Thyroid gland (tissue), 4 donors: Measurements from ENCODE around the gene ABHD4. TPM values are rescaled to one million over a fixed set of nuclear protein-coding genes. Genes with fewer than 3 reads are reported as not detected.
A peak's percentile ranks its signal among the peaks of the same experiment; 100 is the strongest.

Experiments used
- DNase-seq, 2 donors: peaks; one replicate each; pipeline ENCODE4 v3.0.0-alpha.2; 2019
- H3K27ac ChIP-seq, 3 donors: fragments of 200-600 bp; sonication (generic); 1 replicate in 2 of 3; 2 replicates in 1 of 3; pipeline ENCODE4 v1.5.1; 2016 to 2019; ENCODE audit warnings: mild to moderate bottlenecking in 1 of 3, moderate library complexity in 1 of 3
- H3K27me3 ChIP-seq: fragments of 200-600 bp; sonication (generic); one replicate; pipeline ENCODE4 v1.5.1; 2019
- H3K36me3 ChIP-seq, 2 donors: fragments of 200-600 bp; sonication (generic); one replicate each; pipeline ENCODE4 v1.5.1; 2016 to 2019
- H3K4me1 ChIP-seq, 2 donors: fragments of 200-600 bp; sonication (generic); one replicate each; pipeline ENCODE4 v1.5.1; 2017 to 2019
- H3K4me3 ChIP-seq, 3 donors: fragments of 200-600 bp; sonication (generic); replicated peaks in 1 of 3; 1 replicate in 2 of 3; 2 replicates in 1 of 3; pipeline ENCODE4 v1.5.1; 2016; ENCODE audit warnings: mild to moderate bottlenecking in 1 of 3
- H3K9me3 ChIP-seq: fragments of 200-600 bp; sonication (generic); one replicate; pipeline ENCODE4 v1.5.1; 2017
- POLR2A ChIP-seq, 2 donors: fragments of 450-650 bp; IDR thresholded peaks; one replicate each; pipeline ENCODE4 v1.6.1; 2017; ENCODE audit warnings: antibody characterized with exemption in 2 of 2, mild to moderate bottlenecking in 2 of 2, moderate library complexity in 1 of 2
- WGBS, 2 donors: methylation state at CpG; one replicate each; pipeline ENCODE4 v1.1.5; 2017; 5-methylcytosine and 5-hydroxymethylcytosine counted together
- intact Hi-C: fragments of 100-400 bp; cut with DNase I; formaldehyde crosslinking; loops from one replicate; pipeline ENCODE4 v1.15.1; 2023
- total RNA-seq, 4 donors: library from RNA; depleted of rRNA; stranded (reverse); fragments of >200 nt; gene quantifications; one replicate each; pipeline ENCODE4 v1.2.3, GENCODE V29; 2016
- TF ChIP-seq, protein P1 (sequence below), 6 experiments: fragments of 200-600 bp in 3 of 6; fragments of 450-650 bp in 3 of 6; sonication (generic) in 3 of 6; IDR thresholded peaks; one replicate each; pipeline ENCODE4 v1.5.1; 2016 to 2019; ENCODE audit warnings: antibody characterized with exemption in 6 of 6, mild to moderate bottlenecking in 2 of 6, inconsistent platforms in 1 of 6, moderate library complexity in 1 of 6

The ABHD4 gene
- total RNA-seq, 4 donors from 2014 or later, result 31.5 to 66.4 (median 53.7) TPM

DNA sequence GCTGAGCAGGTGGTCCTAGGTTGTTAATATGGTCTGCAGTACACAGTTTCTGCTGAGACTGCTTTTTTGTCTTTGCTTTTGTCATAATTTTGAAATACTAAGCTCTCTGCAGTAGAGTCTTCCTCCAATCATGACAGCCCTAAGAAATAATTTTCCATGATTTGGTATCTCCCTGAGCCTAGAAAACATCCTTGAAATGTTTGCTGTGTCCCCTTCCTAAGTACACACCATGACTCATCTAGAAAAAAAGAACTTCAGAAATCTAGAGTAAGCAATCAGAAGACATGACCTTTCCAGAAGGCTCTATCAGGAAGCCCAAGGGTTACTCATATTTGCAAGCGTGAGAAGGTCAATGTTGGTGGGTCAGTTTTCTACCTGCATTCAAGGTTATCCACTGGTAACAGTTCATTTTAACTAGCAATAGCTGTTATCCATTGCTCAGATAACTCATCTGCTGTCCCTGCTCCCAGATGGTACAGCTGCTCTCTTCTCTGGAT is 25.5 kb upstream of the ABHD4 start:
- peaks cover 23 to 49% of the 10 kb centered on the region in 2 donors for H3K4me1 ChIP-seq
- peaks cover 0 to 23% of the 10 kb centered on the region in 2 donors for H3K36me3 ChIP-seq
- no peaks in the 10 kb centered on the region for H3K9me3 ChIP-seq
- H3K4me3 ChIP-seq, result no peak overlapping the region
- peak overlapping the region in 2 of 3 donors; percentile 68 to 86 for H3K27ac ChIP-seq
- intact Hi-C loops, result no loop called here
- no peak for TF ChIP-seq POLR2A (IDR thresholded peaks at IDR 0.05)
- TF ChIP-seq, protein P1, sequence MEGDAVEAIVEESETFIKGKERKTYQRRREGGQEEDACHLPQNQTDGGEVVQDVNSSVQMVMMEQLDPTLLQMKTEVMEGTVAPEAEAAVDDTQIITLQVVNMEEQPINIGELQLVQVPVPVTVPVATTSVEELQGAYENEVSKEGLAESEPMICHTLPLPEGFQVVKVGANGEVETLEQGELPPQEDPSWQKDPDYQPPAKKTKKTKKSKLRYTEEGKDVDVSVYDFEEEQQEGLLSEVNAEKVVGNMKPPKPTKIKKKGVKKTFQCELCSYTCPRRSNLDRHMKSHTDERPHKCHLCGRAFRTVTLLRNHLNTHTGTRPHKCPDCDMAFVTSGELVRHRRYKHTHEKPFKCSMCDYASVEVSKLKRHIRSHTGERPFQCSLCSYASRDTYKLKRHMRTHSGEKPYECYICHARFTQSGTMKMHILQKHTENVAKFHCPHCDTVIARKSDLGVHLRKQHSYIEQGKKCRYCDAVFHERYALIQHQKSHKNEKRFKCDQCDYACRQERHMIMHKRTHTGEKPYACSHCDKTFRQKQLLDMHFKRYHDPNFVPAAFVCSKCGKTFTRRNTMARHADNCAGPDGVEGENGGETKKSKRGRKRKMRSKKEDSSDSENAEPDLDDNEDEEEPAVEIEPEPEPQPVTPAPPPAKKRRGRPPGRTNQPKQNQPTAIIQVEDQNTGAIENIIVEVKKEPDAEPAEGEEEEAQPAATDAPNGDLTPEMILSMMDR (IDR thresholded peaks at IDR 0.05), result no peak
- DNase-seq, result no peak
- WGBS, 2 donors, result 88 to 94% methylated on average over 1 of the region's 1 CpG
- H3K27me3 ChIP-seq, result no peaks in the 10 kb centered on the region

DNA sequence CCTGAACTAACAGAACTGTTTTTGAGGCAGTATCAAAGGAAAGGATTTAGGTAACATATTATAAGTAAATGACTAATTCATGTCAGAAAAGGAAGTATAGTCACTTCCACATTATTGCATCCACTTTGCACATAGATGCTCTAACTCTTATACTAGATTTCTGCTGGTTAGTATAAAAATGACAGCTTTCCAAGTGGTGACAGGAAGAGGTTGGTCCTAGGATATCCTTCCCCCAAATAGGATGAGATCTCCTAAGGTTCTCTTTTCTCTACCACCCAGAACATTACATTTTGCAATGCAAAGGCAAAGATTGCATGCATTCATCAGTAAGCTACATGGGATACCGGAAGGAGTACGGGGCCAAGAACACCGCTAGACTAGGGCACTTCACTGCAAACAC is 24.3 kb upstream of the ABHD4 start:
- peaks cover 13 to 37% of the 10 kb centered on the region in 2 donors for H3K4me1 ChIP-seq
- TF ChIP-seq, protein P1 (IDR thresholded peaks at IDR 0.05), result no peak
- TF ChIP-seq POLR2A (IDR thresholded peaks at IDR 0.05), result no peak
- 90 to 95% methylated on average over 3 of the region's 3 CpGs for WGBS, 2 donors
- no peak overlapping the region for H3K4me3 ChIP-seq
- no peak for DNase-seq
- H3K9me3 ChIP-seq, result no peaks in the 10 kb centered on the region
- no peak overlapping the region for H3K27ac ChIP-seq
- H3K27me3 ChIP-seq, result no peaks in the 10 kb centered on the region
- H3K36me3 ChIP-seq, result peaks cover 0 to 23% of the 10 kb centered on the region in 2 donors
- intact Hi-C loops, result no loop called here

DNA sequence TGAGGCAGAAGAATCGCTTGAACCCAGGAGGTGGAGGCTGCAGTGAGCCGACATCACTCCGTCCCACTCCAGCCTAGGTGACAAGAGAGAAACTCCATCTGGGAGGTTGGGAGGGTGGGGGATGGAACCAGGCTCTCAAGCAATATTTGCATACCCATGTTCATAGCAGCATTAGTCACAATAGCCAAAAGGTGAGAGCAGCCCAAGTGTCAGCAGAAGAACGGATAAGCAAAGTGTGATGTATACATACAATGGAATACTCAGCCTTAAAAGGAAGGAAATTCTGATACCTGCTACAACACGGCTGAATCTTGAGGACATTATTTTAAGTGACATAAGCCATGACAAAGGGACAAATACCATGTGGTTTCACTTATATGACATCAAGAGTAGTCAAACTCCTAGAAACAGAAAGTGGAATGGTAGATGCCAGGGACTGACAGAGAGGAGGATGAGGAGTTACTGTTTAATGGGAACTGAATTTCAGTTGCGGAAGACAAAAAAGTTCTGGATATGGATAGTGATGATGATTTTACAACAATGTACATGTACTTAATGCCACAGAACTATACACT is 20.7 kb upstream of the ABHD4 start:
- H3K4me3 ChIP-seq, result no peak overlapping the region
- peaks cover 6 to 21% of the 10 kb centered on the region in 2 donors for H3K4me1 ChIP-seq
- intact Hi-C loops, result no loop called here
- no peaks in the 10 kb centered on the region for H3K9me3 ChIP-seq
- no peak for DNase-seq
- no peaks in the 10 kb centered on the region for H3K27me3 ChIP-seq
- TF ChIP-seq, protein P1 (IDR thresholded peaks at IDR 0.05), result no peak
- TF ChIP-seq POLR2A (IDR thresholded peaks at IDR 0.05), result no peak
- H3K27ac ChIP-seq, result no peak overlapping the region
- WGBS, 2 donors, result 76 to 83% methylated on average over 6 of the region's 6 CpGs
- peaks cover 0 to 17% of the 10 kb centered on the region in 2 donors for H3K36me3 ChIP-seq

- Histone ChIP-seq H3K27me3 (no peaks in the 10 kb centered on the region), H3K36me3 (peaks cover 0 to 7% of the 10 kb centered on the region in 2 donors), H3K9me3 (no peaks in the 10 kb centered on the region), H3K4me3 (no peak overlapping the region), H3K27ac (peak overlapping the region in 1 of 3 donors; percentile 16), H3K4me1 (peaks cover 16 to 30% of the 10 kb centered on the region in 2 donors)
- TF ChIP-seq POLR2A (IDR thresholded peaks at IDR 0.05), result no peak
- TF ChIP-seq, protein P1 (IDR thresholded peaks at IDR 0.05), result no peak
- WGBS, 2 donors, result 73 to 77% methylated on average over 2 of the region's 2 CpGs
- intact Hi-C loops, result no loop called here
- no peak for DNase-seq
Observed at GRCh38 chr14:22579236-22579635, 18.9 kb upstream of the ABHD4 start.

DNA sequence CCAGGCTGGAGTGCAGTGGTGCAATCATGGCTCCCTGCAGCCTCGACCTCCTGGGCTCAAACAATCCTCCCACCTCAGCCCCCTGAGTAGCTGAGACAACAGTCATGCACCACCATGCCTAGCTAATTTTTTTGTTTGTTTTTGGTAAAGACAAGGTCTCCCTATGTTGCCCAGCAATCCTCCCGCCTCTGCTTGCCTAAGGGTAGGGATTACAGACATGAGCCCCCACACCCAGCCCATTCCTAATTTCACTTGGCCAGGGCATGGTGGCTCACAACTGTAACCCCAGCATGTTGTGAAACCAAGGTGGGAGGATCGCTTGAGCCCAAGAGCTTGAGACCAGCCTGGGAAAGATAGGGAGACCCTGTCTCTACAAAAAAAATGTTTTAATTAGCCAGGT is 18.2 kb upstream of the ABHD4 start:
- TF ChIP-seq, protein P1 (IDR thresholded peaks at IDR 0.05), result no peak
- no peak for TF ChIP-seq POLR2A (IDR thresholded peaks at IDR 0.05)
- Histone ChIP-seq H3K27ac (no peak overlapping the region), H3K4me1 (peaks cover 23 to 36% of the 10 kb centered on the region in 2 donors), H3K9me3 (no peaks in the 10 kb centered on the region), H3K27me3 (no peaks in the 10 kb centered on the region), H3K4me3 (no peak overlapping the region), H3K36me3 (peaks cover 0 to under 1% of the 10 kb centered on the region in 2 donors)
- peak in 1 of 2 donors; percentile 29 for DNase-seq
- WGBS, 2 donors, result 67 to 85% methylated on average over 3 of the region's 3 CpGs
- intact Hi-C loops, result no loop called here
